GM10248 (cell line): Measurements from ENCODE around the gene LRRC4C.

Source experiments
- CTCF ChIA-PET: fragments of 300-600 bp; sonication (Branson Sonifier 250); formaldehyde crosslinking; extraction: SDS; loops from one replicate; lab custom pipeline; 2021; ENCODE audit warnings: antibody characterized with exemption; lab: Yijun Ruan, JAX
- POLR2A ChIA-PET: fragments of 350-650 bp; sonication (Branson Sonifier 250); formaldehyde crosslinking; extraction: SDS; loops from one replicate; lab custom pipeline; 2020; ENCODE audit warnings: antibody characterized with exemption; lab: Yijun Ruan, JAX
- DNase-seq: peaks from one replicate; pipeline ENCODE4 v3.0.0; 2012; ENCODE audit errors: extremely low spot score
- CTCF ChIP-seq: IDR thresholded peaks from 2 replicates; pipeline ENCODE4 v1.5.1; 2012; ENCODE audit warnings: mild to moderate bottlenecking, low read depth; ENCODE audit errors: extremely low read depth, missing control alignments, control extremely low read depth

The LRRC4C gene

GRCh38 chr11:41459465-41460401, at the start of gene LRRC4C:
LRRC4C (minus strand) TSS chr11:41459652.
- no peak for DNase-seq
- TF ChIP-seq CTCF = no peak
- ChIA-PET CTCF (interaction anchor here (0.7 to 3.5 kb wide), 10 partner anchors 10 to 1823 kb away, joined by 3 to 39 read pairs (median 5); no protein-coding TSS in a partner anchor), POLR2A (no interaction called here)

- CTCF ChIA-PET = no interaction called here
- POLR2A ChIA-PET = no interaction called here
- no peak for DNase-seq
- TF ChIP-seq CTCF = no peak
These were observed 48.7 kb upstream of the LRRC4C start for GRCh38 chr11:41508121-41508520.

DNA sequence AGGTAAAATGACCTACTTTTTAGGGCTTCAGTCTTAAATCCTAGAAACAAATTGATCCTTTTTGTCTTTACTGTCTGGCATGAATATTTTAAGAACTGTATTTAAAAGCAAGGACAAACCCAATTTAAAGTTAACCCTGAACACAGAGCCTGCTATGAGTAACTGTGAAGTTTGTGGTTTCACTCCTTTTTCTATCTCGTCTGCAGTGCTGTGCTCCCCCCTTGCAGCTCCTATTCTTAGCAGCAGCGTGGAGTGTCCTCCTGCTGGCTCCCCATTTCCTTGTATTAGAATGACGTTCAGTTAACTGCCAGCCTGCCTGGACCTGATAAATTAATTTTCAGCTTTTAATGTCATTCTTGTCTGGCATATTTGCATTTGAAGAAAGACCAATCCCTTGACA, 40.0 kb upstream of the LRRC4C start:
- POLR2A ChIA-PET = no interaction called here
- CTCF ChIA-PET = no interaction called here

DNA sequence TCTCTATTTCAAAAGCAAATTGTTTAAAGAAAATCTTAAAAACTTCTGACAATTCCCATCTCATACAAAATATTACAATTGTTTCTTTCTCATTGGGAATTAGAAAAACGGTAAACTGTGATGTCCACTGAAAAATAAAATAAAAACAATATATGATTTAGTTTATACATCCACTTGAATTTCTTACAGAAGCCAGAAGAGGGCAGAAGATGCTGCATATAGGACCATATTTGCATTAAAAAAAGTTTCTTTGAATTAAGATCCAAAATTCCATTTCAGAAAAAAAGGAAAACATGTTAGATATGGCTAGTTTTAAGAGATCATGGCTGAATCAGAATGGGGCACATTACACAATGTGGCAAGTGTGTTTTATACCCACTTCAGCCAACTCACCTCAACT, 39.3 kb upstream of the LRRC4C start:
- DNase-seq = no peak
- ChIA-PET POLR2A (no interaction called here), CTCF (interaction anchor here (0.9 kb wide), 1 partner anchor 8 kb away, joined by 3 read pairs; no protein-coding TSS in a partner anchor)
- no peak for TF ChIP-seq CTCF

More for the DNA sequence above, 40.0 kb upstream of the LRRC4C start:
- DNase-seq = no peak
- TF ChIP-seq CTCF = no peak

DNA sequence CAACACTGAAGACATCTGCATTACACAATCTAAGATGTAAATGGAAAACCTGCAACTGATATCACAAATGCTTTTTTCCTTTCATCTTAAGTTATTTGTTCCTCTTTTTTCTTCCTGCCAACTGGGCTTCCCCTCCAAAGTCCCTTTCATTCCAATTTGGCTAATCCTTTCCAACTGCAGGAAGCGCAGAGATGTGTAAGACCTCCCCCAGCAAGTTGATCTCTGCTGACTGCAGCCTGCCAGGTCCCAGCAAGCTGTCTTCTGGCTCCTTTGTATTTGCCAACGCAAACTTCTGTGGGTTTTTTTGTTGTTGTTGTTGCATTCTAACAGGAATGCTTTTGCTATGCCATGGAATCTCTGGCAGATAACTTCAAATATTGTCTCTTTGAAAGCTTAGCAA, 38.5 kb upstream of the LRRC4C start:
- ChIA-PET CTCF (interaction anchor here (0.9 kb wide), 1 partner anchor 9 kb away, joined by 3 read pairs; no protein-coding TSS in a partner anchor), POLR2A (no interaction called here)
- TF ChIP-seq CTCF = no peak
- DNase-seq = no peak

GRCh38 chr11:41494716-41495115, 35.3 kb upstream of the LRRC4C start:
- CTCF ChIA-PET = interaction anchor here (1.1 kb wide), 1 partner anchor 9 kb away, joined by 4 read pairs; no protein-coding TSS in a partner anchor
- no peak for DNase-seq
- TF ChIP-seq CTCF = no peak
- POLR2A ChIA-PET = no interaction called here
